Measurements from ENCODE around the gene RNF224.

The RNF224 gene

DNA sequence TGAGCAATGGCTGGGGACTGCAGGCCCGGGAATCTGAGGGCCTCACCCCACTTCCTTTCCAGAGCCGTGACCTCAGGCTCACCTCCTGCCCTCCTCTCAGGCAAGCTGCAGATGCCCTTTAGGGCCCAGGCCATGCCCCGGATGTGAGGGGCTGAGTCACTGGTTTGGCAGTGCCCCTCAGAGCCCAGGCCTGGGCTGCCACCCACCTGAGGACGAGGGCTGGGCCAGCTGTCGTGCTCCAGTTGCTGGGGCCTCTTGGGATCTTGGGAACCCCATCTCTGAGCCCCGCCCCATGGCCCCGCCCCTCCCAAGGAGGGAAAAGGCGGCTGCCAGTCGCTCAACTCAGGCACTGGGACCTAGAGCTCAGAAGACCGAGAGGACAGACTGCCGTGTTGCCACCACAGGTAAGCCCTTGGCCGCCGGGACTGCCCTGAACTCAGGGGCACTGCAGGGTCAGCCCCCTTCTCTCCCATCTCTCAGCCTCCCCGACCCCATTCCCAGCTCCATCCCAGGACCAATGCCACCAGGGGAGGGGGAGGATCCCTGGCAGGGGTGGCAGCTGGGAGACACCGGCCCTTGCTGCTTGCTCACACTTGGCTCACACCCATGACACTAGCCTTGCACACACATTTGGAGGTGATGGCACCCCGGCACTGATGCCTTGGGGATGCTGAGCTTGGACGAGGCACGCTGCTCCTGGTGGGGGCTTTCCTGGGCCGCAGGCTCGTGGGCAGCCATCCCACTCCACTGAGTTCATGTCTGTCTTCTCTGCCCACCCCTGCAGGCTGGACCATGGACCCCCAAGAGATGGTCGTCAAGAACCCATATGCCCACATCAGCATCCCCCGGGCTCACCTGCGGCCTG lies 2.2 kb upstream of the RNF224 start, which contains the start of gene CYSRT1:
TSS of gene CYSRT1 (plus strand) at position 345 of the 865 bp plus-strand sequence. CDS start at position 793, 448 bp downstream.
- in situ Hi-C loops (cut with MboI; ENCODE audit: low sequenced_read_pairs) = loop anchor here (5.0 to 25.0 kb wide), 2 partner anchors 103 to 438 kb away; partner anchors contain the start of genes CCDC183 and TMEM141

DNA sequence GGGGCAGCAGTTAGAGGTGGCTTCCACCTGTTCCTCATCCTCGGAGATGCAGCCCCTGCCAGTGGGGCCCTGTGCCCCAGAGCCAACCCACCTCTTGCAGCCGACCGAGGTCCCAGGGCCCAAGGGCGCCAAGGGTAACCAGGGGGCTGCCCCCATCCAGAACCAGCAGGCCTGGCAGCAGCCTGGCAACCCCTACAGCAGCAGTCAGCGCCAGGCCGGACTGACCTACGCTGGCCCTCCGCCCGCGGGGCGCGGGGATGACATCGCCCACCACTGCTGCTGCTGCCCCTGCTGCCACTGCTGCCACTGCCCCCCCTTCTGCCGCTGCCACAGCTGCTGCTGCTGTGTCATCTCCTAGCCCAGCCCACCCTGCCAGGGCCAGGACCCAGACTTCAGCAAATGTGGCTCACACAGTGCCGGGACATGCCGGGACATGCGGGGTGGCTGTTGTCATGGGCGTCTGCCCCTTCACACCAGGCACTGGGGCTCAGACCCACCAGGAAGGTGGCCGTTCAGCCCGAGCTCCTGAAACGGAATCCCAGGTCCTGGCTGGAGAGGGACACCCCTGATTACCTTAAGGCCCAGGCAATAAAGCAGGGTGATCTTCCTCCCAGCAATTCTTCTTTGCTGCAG lies 1.5 kb upstream of the RNF224 start:
- in situ Hi-C loops (cut with MboI; ENCODE audit: low sequenced_read_pairs) = loop anchor here (5.0 kb wide), 1 partner anchor 104 kb away; no protein-coding TSS in a partner anchor

DNA sequence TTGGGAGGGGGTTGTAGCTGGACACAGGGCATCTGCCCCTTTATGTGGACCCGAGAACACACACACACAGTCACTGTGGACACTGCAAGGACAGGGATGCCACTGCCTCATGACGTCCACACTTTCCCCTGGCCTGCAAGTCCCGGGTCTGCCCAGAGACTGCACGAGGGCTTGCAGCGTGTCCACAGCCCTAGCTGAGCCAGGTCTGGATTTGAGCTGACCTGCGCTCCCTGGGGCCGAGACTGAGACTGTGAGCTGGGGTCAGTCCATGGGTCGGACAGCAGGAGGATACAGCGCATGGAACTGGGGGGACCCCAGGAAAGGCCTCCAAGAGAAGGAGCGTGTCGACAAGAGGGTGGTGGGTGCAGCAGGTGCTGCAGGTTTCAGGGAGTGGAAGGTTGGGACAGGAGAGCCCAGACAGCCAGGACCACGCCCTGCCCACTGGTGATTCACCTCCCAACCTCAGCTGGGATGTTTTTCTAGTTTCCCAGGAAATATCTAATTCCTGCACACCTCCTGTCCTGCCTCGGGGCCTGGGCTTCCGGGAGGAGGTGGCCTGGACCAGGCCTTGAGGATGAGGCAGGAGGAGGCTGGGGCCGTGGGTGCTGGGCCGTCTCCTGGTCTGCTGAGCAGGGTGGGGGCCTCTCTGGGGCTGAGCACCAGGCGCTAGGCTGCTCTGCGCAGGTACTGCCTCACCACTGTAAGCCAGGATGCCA lies 806 bp upstream of the RNF224 start:
- in situ Hi-C loops (cut with MboI; ENCODE audit: low sequenced_read_pairs) = loop anchor here (5.0 kb wide), 1 partner anchor 104 kb away; no protein-coding TSS in a partner anchor

GRCh38 chr9:137227853-137228505 lies 677 bp downstream of the RNF224 start:
- in situ Hi-C loops (cut with MboI; ENCODE audit: low sequenced_read_pairs) = loop anchor here (5.0 kb wide), 1 partner anchor 106 kb away; no protein-coding TSS in a partner anchor

- in situ Hi-C loops (cut with MboI; ENCODE audit: low sequenced_read_pairs) = loop anchor here (5.0 kb wide), 1 partner anchor 106 kb away; no protein-coding TSS in a partner anchor
Observed at GRCh38 chr9:137228506-137228967, 1.2 kb downstream of the RNF224 start.

- in situ Hi-C loops (cut with MboI; ENCODE audit: low sequenced_read_pairs) = loop anchor here (5.0 kb wide), 1 partner anchor 107 kb away; no protein-coding TSS in a partner anchor
Observed at GRCh38 chr9:137228968-137229896, 1.9 kb downstream of the RNF224 start.

GRCh38 chr9:137229903-137230704 lies 2.8 kb downstream of the RNF224 start:
- in situ Hi-C loops (cut with MboI; ENCODE audit: low sequenced_read_pairs) = loop anchor here (5.0 kb wide), 1 partner anchor 108 kb away; no protein-coding TSS in a partner anchor

GRCh38 chr9:137230705-137231371 lies 3.5 kb downstream of the RNF224 start, which contains the start of gene SLC34A3:
SLC34A3 (plus strand) TSS chr9:137230901; CDS start chr9:137231703, 802 bp downstream.
- in situ Hi-C loops (cut with MboI; ENCODE audit: low sequenced_read_pairs) = no loop called here

DNA sequence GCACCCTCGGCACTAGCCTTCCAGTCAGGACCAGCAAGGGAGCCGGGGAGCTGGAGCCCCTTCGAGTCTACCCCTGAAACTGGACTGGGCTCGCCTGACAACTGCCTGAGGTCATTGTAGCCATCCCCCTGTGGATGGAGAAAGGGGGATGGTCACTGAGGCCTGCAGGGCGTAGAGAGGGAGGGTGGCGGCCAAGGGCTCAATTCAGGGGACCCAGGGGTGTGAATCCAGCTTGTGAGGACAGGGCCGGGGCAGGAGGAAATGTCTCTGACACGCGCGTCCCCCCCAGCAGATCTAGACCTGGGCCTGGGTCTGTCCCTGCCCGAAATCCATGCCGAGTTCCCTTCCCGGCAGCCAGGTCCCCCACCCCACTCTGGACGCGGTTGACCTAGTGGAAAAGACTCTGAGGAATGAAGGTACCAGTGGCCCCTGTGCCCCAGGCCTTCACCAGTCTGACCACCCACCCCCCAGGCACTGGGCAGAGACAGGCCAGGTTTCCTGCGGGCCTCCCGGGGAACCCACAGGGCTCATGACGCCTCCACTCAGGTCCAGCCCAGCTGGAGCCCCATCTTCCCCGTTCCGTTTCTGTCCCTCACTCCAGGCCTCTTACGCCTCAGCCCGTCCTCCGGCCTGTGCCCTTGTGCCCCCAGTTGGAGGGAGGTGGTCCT lies 4.2 kb downstream of the RNF224 start:
- in situ Hi-C loops (cut with MboI; ENCODE audit: low sequenced_read_pairs) = no loop called here

DNA sequence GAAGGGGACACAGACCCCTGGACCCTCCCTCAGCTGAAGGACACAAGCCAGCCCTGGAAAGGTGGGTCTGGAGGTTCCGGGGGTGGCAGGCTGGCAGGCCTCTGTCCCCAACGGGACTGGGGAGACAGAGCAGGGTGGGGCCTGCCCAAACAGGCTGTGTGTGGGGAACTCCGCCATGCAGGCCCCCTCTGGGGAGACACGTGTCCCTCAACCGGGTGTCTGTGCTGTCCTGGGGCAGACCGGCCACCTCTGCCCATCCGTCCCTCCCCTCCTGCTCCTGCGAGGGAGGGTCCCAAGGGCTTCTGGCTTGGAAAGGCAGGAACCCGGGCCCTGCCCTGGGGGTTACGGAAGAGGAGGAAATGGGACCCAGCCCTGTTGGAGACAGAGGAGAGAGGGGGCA lies 4.8 kb downstream of the RNF224 start:
- in situ Hi-C loops (cut with MboI; ENCODE audit: low sequenced_read_pairs) = no loop called here

DNA sequence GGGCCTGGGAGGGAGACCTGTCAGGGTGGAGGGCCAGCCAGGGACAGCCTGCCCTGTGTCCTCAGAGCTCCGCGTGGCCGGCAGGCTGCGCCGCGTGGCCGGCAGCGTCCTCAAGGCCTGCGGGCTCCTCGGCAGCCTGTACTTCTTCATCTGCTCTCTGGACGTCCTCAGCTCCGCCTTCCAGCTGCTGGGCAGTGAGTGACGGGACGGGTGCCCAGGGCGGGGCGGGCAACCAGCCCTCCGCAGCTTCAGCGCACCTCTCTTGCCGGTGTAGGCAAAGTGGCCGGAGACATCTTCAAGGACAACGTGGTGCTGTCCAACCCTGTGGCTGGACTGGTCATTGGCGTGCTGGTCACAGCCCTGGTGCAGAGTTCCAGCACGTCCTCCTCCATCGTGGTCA lies 5.2 kb downstream of the RNF224 start:
- in situ Hi-C loops (cut with MboI; ENCODE audit: low sequenced_read_pairs) = no loop called here

DNA sequence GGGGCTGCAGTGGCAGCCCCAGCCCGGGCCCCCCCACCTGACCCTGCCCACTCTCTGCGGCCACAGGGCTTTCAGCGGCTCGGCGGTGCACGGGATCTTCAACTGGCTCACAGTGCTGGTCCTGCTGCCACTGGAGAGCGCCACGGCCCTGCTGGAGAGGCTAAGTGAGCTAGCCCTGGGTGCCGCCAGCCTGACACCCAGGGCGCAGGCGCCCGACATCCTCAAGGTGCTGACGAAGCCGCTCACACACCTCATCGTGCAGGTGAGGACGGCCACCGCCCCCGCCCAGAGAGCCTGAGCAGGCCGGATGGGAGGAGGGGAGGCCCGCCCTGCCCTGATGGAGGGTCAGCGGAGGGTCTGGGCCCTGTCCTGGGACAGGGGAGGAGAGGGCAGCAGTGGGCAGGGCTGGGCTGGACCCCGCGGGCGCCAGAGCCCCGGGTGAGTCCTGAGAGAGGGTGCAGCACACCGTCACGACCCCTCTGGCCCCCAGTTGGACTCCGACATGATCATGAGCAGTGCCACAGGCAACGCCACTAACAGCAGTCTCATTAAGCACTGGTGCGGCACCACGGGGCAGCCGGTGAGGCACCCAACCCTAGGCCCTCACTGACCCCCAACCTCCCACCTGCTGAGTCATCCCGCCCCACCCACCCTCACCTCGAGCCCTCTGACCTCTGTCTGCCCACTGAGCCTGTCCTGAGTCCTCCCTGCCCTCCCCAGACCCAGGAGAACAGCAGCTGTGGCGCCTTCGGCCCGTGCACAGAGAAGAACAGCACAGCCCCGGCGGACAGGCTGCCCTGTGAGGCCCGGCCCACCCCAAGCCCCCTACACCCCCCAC lies 6.1 kb downstream of the RNF224 start:
- in situ Hi-C loops (cut with MboI; ENCODE audit: low sequenced_read_pairs) = no loop called here

GRCh38 chr9:137234055-137234697 lies 6.9 kb downstream of the RNF224 start:
- in situ Hi-C loops (cut with MboI; ENCODE audit: low sequenced_read_pairs) = no loop called here

DNA sequence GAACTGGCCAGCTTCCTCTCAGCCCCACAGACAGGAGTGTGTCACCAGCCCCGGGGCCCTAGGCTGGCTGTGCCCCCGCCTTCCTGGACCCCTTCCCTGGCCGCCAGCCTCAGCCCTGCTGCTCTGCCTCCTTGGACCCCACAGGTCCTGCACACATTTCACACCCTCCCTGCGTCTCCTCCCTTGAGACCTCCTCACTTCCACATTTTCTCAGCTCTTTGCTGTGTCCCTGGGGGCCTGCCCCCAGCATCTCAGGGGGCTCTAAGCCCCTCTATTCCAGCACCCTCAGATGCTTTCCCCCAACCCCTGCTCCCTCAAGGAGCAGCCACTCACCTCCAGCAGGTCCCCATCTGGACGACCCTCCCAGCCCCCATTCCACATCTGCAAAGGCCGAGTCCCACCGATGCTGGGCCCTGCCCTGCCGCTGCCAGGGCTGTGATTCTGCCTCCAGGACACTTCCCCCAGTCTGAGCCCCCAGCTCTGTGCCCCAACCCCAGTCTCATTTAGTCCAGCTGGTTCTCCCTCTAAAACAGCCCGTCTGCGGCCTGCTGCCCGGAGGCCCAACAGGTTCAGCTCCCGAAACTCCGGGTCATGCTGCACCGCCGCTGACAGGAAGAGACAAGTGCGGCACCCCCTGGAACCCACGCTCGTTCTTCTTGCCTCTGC lies 7.6 kb downstream of the RNF224 start:
- in situ Hi-C loops (cut with MboI; ENCODE audit: low sequenced_read_pairs) = no loop called here
